HG02973 (cell line): Measurements from ENCODE around the gene EIF1.
"Not testable (repeated sequence)": the region's sequence is repeated elsewhere in the genome, so short reads cannot be mapped to it uniquely, and the experiment has no call there.

Source experiments
- ATAC-seq: cut with Tn5 transposase; IDR thresholded peaks from one replicate; pipeline ENCODE4 v1.9.1; 2021; ENCODE audit warnings: moderate library complexity; ENCODE audit not compliant: unreplicated experiment

EIF1 gene

GRCh38 chr17:41655611-41656111, 33.0 kb upstream of the EIF1 start:
- no peak for ATAC-seq

- no peak for ATAC-seq
Measured at GRCh38 chr17:41656249-41657023, 32.2 kb upstream of the EIF1 start.

GRCh38 chr17:41657176-41657754, 31.4 kb upstream of the EIF1 start:
- no peak for ATAC-seq

- no peak for ATAC-seq
Measured at GRCh38 chr17:41657936-41658335, 30.7 kb upstream of the EIF1 start.

GRCh38 chr17:41658846-41659245, 29.8 kb upstream of the EIF1 start:
- no peak for ATAC-seq

GRCh38 chr17:41659427-41660212, 29.1 kb upstream of the EIF1 start:
- no peak for ATAC-seq

- ATAC-seq: no peak
Measured at GRCh38 chr17:41660221-41660711, 28.4 kb upstream of the EIF1 start.

- no peak for ATAC-seq
Measured at GRCh38 chr17:41663451-41664171, 25.1 kb upstream of the EIF1 start.

- no peak for ATAC-seq
Measured at GRCh38 chr17:41664172-41664457, 24.6 kb upstream of the EIF1 start.

GRCh38 chr17:41664587-41665565, 23.8 kb upstream of the EIF1 start:
- ATAC-seq: no peak

GRCh38 chr17:41665566-41666236, 23.0 kb upstream of the EIF1 start:
- ATAC-seq: peak; percentile 59

GRCh38 chr17:41666237-41666641, 22.4 kb upstream of the EIF1 start:
- ATAC-seq: peak; percentile 24

- ATAC-seq: peak; percentile 40
Measured at GRCh38 chr17:41666708-41667279, 21.9 kb upstream of the EIF1 start.

GRCh38 chr17:41667280-41668041, 21.2 kb upstream of the EIF1 start:
- no peak for ATAC-seq

GRCh38 chr17:41672153-41672552, 16.5 kb upstream of the EIF1 start:
- no peak for ATAC-seq

GRCh38 chr17:41675157-41676057, 13.3 kb upstream of the EIF1 start:
- ATAC-seq: not testable (repeated sequence)

- ATAC-seq: no peak
Measured at GRCh38 chr17:41676058-41676419, 12.6 kb upstream of the EIF1 start.
